ENCODE results near the gene CLDN7. TPM values are rescaled to one million over a fixed set of nuclear protein-coding genes. Genes with fewer than 3 reads are reported as not detected.

Gene CLDN7
- total RNA-seq, 1 donor from 2014 or later, result 0.27 TPM

GRCh38 chr17:7232114-7232513 is 30.2 kb downstream of the CLDN7 start:
- Mint-ChIP-seq H3K9me3 (ENCODE audit: unreplicated experiment) (no peaks in the 10 kb centered on the region), H3K4me3 (ENCODE audit: unreplicated experiment) (peak overlapping the region; percentile 95), H3K36me3 (ENCODE audit: unreplicated experiment) (peaks cover 41% of the 10 kb centered on the region), H3K27ac (ENCODE audit: unreplicated experiment) (no peak overlapping the region), H3K4me1 (ENCODE audit: unreplicated experiment) (peaks cover 45% of the 10 kb centered on the region), H3K27me3 (ENCODE audit: unreplicated experiment) (no peaks in the 10 kb centered on the region)
- no peak for DNase-seq (ENCODE audit: extremely low spot score, unreplicated experiment)
- TF ChIP-seq, protein P1, sequence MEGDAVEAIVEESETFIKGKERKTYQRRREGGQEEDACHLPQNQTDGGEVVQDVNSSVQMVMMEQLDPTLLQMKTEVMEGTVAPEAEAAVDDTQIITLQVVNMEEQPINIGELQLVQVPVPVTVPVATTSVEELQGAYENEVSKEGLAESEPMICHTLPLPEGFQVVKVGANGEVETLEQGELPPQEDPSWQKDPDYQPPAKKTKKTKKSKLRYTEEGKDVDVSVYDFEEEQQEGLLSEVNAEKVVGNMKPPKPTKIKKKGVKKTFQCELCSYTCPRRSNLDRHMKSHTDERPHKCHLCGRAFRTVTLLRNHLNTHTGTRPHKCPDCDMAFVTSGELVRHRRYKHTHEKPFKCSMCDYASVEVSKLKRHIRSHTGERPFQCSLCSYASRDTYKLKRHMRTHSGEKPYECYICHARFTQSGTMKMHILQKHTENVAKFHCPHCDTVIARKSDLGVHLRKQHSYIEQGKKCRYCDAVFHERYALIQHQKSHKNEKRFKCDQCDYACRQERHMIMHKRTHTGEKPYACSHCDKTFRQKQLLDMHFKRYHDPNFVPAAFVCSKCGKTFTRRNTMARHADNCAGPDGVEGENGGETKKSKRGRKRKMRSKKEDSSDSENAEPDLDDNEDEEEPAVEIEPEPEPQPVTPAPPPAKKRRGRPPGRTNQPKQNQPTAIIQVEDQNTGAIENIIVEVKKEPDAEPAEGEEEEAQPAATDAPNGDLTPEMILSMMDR (IDR thresholded peaks at IDR 0.05), result no peak

DNA sequence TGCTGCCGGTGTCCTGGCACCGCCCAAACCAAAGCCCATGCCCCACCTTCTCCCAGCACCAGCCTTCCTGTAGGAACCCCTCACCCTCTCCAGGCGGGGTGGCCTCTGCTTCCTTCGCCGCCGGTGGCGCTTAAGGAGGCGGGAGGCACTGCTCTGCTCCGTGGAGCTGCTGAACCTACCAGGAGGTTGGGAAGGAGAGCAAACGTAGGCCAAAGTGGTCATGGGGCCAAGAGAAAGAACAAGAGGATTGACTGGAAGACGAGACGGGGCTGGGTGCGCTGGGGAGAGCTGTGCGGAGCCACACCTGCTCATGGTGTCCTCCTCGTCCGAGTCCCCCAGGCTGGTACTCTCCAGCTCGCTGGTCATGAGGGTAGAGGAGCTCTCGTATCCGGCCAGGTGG is 32.8 kb downstream of the CLDN7 start:
- H3K27me3 Mint-ChIP-seq (ENCODE audit: unreplicated experiment), result no peaks in the 10 kb centered on the region
- H3K4me3 Mint-ChIP-seq (ENCODE audit: unreplicated experiment), result no peak overlapping the region
- H3K27ac Mint-ChIP-seq (ENCODE audit: unreplicated experiment), result no peak overlapping the region
- peaks cover 31% of the 10 kb centered on the region for H3K4me1 Mint-ChIP-seq (ENCODE audit: unreplicated experiment)
- no peaks in the 10 kb centered on the region for H3K9me3 Mint-ChIP-seq (ENCODE audit: unreplicated experiment)
- DNase-seq (ENCODE audit: extremely low spot score, unreplicated experiment), result no peak
- TF ChIP-seq, protein P1 (IDR thresholded peaks at IDR 0.05), result no peak
- H3K36me3 Mint-ChIP-seq (ENCODE audit: unreplicated experiment), result peaks cover 33% of the 10 kb centered on the region

- Mint-ChIP-seq H3K4me1 (ENCODE audit: unreplicated experiment) (peaks cover 32% of the 10 kb centered on the region), H3K27ac (ENCODE audit: unreplicated experiment) (no peak overlapping the region), H3K27me3 (ENCODE audit: unreplicated experiment) (no peaks in the 10 kb centered on the region), H3K9me3 (ENCODE audit: unreplicated experiment) (no peaks in the 10 kb centered on the region), H3K36me3 (ENCODE audit: unreplicated experiment) (peaks cover 35% of the 10 kb centered on the region), H3K4me3 (ENCODE audit: unreplicated experiment) (no peak overlapping the region)
- TF ChIP-seq, protein P1 (IDR thresholded peaks at IDR 0.05), result no peak
- DNase-seq (ENCODE audit: extremely low spot score, unreplicated experiment), result no peak
These were observed 33.4 kb downstream of the CLDN7 start for GRCh38 chr17:7228920-7229319.

DNA sequence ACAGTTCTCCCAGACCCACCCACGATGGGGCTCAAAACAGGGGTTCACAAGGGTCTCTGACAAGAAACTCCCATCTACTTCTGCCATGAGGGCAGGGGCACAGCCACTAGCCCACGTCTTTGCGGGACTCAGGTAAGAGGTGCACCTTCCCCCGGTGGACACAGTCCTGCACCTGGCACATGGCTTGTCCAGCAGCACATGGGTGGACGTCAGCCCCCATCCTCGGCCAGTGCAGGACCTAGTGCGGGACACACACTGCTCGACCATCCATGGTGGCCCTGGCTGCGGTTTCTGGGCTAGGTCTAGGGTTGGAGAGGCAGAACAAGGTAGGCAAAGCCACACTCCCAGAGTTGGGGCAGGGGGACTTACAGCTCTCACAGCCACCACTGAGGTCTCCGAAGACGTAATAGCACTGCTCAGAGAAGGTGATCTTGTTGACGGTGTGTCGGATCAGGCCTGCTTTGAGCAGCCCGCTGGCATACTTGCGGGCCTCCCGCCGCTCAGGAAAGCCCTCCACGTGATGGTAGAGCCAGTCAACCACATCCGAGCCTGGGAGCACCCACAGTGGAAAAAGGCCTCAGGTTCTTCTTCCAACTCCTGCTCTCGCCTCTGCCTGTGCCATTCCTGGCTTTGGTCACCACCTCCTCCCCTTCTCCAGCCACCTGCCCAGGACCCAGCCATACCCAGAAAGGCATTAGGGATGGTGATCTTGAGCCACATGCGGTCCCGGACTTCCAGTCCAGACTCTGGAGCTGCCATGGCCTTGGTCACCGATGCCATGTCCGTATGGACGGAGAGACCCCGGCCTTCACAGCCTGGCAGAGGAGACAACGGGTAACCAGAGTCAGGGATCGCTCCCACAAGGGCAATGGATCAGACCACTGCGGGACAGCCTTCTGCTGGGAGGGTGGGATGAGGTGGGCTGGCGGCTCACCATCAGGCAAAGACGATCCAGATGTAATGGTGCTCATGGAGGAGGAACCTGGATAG is 35.3 kb downstream of the CLDN7 start:
- DNase-seq (ENCODE audit: extremely low spot score, unreplicated experiment), result no peak
- Mint-ChIP-seq H3K9me3 (ENCODE audit: unreplicated experiment) (no peaks in the 10 kb centered on the region), H3K27me3 (ENCODE audit: unreplicated experiment) (no peaks in the 10 kb centered on the region), H3K27ac (ENCODE audit: unreplicated experiment) (no peak overlapping the region), H3K36me3 (ENCODE audit: unreplicated experiment) (peaks cover 41% of the 10 kb centered on the region), H3K4me3 (ENCODE audit: unreplicated experiment) (no peak overlapping the region), H3K4me1 (ENCODE audit: unreplicated experiment) (peaks cover 22% of the 10 kb centered on the region)
- TF ChIP-seq, protein P1 (IDR thresholded peaks at IDR 0.05), result no peak

- peaks cover 23% of the 10 kb centered on the region for H3K4me1 Mint-ChIP-seq (ENCODE audit: unreplicated experiment)
- H3K9me3 Mint-ChIP-seq (ENCODE audit: unreplicated experiment), result no peaks in the 10 kb centered on the region
- TF ChIP-seq, protein P1 (IDR thresholded peaks at IDR 0.05), result no peak
- no peak overlapping the region for H3K4me3 Mint-ChIP-seq (ENCODE audit: unreplicated experiment)
- DNase-seq (ENCODE audit: extremely low spot score, unreplicated experiment), result no peak
- no peak overlapping the region for H3K27ac Mint-ChIP-seq (ENCODE audit: unreplicated experiment)
- H3K27me3 Mint-ChIP-seq (ENCODE audit: unreplicated experiment), result no peaks in the 10 kb centered on the region
- peaks cover 40% of the 10 kb centered on the region for H3K36me3 Mint-ChIP-seq (ENCODE audit: unreplicated experiment)
These were observed 36.5 kb downstream of the CLDN7 start for GRCh38 chr17:7225711-7226331.
